Measurements from ENCODE around the gene ITSN1. TPM values are rescaled to one million over a fixed set of nuclear protein-coding genes. Genes with fewer than 3 reads are reported as not detected.

The ITSN1 gene
- total and polyA plus RNA-seq, 2 experiments from 2014 or later = 77.9 to 95.7 TPM

DNA sequence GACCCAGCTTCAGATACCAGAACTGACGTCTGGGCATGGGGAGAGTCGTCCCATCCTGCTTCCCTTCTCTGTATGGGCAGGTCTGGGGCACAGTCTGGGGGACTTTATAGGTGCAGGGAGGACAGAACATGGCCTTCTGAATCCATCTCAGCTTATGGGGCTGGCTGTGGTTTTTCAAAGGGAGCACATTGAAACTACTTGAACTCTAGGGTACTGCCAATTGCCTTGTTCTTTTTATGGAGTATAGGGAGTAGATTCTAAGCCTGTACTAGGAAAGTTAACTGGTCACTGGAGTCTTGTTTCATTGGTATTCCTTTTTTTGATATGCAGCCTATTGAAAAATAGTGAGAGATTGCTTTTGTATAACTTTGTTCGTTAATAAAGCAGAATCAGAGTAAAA lies 183.1 kb downstream of the ITSN1 start (continued):
- TF ChIP-seq, protein P1, sequence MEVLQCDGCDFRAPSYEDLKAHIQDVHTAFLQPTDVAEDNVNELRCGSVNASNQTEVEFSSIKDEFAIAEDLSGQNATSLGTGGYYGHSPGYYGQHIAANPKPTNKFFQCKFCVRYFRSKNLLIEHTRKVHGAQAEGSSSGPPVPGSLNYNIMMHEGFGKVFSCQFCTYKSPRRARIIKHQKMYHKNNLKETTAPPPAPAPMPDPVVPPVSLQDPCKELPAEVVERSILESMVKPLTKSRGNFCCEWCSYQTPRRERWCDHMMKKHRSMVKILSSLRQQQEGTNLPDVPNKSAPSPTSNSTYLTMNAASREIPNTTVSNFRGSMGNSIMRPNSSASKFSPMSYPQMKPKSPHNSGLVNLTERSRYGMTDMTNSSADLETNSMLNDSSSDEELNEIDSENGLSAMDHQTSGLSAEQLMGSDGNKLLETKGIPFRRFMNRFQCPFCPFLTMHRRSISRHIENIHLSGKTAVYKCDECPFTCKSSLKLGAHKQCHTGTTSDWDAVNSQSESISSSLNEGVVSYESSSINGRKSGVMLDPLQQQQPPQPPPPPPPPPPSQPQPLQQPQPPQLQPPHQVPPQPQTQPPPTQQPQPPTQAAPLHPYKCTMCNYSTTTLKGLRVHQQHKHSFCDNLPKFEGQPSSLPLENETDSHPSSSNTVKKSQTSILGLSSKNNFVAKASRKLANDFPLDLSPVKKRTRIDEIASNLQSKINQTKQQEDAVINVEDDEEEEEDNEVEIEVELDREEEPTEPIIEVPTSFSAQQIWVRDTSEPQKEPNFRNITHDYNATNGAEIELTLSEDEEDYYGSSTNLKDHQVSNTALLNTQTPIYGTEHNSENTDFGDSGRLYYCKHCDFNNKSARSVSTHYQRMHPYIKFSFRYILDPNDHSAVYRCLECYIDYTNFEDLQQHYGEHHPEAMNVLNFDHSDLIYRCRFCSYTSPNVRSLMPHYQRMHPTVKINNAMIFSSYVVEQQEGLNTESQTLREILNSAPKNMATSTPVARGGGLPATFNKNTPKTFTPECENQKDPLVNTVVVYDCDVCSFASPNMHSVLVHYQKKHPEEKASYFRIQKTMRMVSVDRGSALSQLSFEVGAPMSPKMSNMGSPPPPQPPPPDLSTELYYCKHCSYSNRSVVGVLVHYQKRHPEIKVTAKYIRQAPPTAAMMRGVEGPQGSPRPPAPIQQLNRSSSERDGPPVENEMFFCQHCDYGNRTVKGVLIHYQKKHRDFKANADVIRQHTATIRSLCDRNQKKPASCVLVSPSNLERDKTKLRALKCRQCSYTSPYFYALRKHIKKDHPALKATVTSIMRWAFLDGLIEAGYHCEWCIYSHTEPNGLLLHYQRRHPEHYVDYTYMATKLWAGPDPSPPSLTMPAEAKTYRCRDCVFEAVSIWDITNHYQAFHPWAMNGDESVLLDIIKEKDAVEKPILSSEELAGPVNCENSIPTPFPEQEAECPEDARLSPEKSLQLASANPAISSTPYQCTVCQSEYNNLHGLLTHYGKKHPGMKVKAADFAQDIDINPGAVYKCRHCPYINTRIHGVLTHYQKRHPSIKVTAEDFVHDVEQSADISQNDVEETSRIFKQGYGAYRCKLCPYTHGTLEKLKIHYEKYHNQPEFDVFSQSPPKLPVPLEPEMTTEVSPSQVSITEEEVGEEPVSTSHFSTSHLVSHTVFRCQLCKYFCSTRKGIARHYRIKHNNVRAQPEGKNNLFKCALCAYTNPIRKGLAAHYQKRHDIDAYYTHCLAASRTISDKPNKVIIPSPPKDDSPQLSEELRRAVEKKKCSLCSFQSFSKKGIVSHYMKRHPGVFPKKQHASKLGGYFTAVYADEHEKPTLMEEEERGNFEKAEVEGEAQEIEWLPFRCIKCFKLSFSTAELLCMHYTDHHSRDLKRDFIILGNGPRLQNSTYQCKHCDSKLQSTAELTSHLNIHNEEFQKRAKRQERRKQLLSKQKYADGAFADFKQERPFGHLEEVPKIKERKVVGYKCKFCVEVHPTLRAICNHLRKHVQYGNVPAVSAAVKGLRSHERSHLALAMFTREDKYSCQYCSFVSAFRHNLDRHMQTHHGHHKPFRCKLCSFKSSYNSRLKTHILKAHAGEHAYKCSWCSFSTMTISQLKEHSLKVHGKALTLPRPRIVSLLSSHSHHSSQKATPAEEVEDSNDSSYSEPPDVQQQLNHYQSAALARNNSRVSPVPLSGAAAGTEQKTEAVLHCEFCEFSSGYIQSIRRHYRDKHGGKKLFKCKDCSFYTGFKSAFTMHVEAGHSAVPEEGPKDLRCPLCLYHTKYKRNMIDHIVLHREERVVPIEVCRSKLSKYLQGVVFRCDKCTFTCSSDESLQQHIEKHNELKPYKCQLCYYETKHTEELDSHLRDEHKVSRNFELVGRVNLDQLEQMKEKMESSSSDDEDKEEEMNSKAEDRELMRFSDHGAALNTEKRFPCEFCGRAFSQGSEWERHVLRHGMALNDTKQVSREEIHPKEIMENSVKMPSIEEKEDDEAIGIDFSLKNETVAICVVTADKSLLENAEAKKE (CRISPR knock-in tag; IDR thresholded peaks at IDR 0.05) = no peak
- TF ChIP-seq, protein P2, sequence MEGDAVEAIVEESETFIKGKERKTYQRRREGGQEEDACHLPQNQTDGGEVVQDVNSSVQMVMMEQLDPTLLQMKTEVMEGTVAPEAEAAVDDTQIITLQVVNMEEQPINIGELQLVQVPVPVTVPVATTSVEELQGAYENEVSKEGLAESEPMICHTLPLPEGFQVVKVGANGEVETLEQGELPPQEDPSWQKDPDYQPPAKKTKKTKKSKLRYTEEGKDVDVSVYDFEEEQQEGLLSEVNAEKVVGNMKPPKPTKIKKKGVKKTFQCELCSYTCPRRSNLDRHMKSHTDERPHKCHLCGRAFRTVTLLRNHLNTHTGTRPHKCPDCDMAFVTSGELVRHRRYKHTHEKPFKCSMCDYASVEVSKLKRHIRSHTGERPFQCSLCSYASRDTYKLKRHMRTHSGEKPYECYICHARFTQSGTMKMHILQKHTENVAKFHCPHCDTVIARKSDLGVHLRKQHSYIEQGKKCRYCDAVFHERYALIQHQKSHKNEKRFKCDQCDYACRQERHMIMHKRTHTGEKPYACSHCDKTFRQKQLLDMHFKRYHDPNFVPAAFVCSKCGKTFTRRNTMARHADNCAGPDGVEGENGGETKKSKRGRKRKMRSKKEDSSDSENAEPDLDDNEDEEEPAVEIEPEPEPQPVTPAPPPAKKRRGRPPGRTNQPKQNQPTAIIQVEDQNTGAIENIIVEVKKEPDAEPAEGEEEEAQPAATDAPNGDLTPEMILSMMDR (conservative IDR thresholded peaks at IDR 0.05; ENCODE audit: low read depth in 2 of 2) = no peak
- no peak for TF ChIP-seq JUNB (IDR thresholded peaks at IDR 0.05; ENCODE audit: unreplicated experiment)
- TF ChIP-seq CREB1 (CRISPR knock-in tag; IDR thresholded peaks at IDR 0.05; ENCODE audit: low read depth) = no peak

DNA sequence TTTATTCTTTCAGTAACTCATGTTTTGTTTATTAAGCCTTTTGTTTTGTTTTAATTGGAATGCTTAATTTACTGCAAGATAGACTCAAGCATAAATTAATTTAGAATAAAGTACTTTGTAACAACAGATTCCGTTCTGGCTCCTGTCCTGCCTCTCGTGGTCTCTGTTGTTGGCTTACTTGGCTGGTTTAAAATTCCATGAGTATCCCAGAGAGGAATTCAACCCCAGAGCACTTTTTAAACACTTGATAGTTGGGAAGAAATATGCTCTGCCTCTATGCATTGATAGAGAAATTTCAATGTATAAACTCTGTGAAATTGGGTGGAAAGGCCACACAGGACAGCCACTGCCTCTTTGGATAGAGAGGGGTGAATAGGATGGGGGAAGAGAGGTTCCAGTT lies 183.6 kb downstream of the ITSN1 start:
- ATAC-seq (no peak), DNase-seq (ENCODE audit: low spot score) (no peak)
- peaks cover 4% of the 10 kb centered on the region; the same call in 1 of the 2 replicates for H3K36me3 ChIP-seq (ENCODE audit: insufficient read depth)
- no peaks in the 10 kb centered on the region for H3K4me1 ChIP-seq (ENCODE audit: insufficient read depth)
- Mint-ChIP-seq H3K27me3 (ENCODE audit: insufficient read depth, low read depth, poor library complexity) (no peaks in the 10 kb centered on the region), H3K9me3 (no peaks in the 10 kb centered on the region), H3K27ac (no peak overlapping the region), H3K4me3 (no peak overlapping the region), H3K36me3 (ENCODE audit: low read depth) (peaks cover 14% of the 10 kb centered on the region), H3K4me1 (peaks cover 2% of the 10 kb centered on the region; the same call in 1 of the 3 replicates)
- no peak overlapping the region for H3K4me2 ChIP-seq
- no peak overlapping the region for H2AFZ ChIP-seq
- no peaks in the 10 kb centered on the region for H3K27me3 ChIP-seq (ENCODE audit: insufficient read depth)
- no peaks in the 10 kb centered on the region for H3K9me2 ChIP-seq (ENCODE audit: insufficient read depth)
- 0 out of 2 replicates have a peak, but pooled peaks cover 6% of the 10 kb centered on the region for H3F3A ChIP-seq (replicated peaks; ENCODE audit: low read depth)
- 0 out of 2 replicates have a peak, but pooled peaks cover 3% of the 10 kb centered on the region for H4K20me1 ChIP-seq (replicated peaks; ENCODE audit: insufficient read depth)
- no peak overlapping the region for H3K27ac ChIP-seq (ENCODE audit: low read depth)
- H3K79me2 ChIP-seq (replicated peaks; ENCODE audit: insufficient read depth) = no peaks in the 10 kb centered on the region
- H3K4me3 ChIP-seq = no peak overlapping the region
- TF ChIP-seq ZNF114 (CRISPR knock-in tag; IDR thresholded peaks at IDR 0.05) = no peak
- no peak for TF ChIP-seq POLR2AphosphoS5 (IDR thresholded peaks at IDR 0.05; ENCODE audit: low read depth)
- no peak for TF ChIP-seq EZH2 (IDR thresholded peaks at IDR 0.05; ENCODE audit: low read depth, unreplicated experiment)
- TF ChIP-seq, protein P3, sequence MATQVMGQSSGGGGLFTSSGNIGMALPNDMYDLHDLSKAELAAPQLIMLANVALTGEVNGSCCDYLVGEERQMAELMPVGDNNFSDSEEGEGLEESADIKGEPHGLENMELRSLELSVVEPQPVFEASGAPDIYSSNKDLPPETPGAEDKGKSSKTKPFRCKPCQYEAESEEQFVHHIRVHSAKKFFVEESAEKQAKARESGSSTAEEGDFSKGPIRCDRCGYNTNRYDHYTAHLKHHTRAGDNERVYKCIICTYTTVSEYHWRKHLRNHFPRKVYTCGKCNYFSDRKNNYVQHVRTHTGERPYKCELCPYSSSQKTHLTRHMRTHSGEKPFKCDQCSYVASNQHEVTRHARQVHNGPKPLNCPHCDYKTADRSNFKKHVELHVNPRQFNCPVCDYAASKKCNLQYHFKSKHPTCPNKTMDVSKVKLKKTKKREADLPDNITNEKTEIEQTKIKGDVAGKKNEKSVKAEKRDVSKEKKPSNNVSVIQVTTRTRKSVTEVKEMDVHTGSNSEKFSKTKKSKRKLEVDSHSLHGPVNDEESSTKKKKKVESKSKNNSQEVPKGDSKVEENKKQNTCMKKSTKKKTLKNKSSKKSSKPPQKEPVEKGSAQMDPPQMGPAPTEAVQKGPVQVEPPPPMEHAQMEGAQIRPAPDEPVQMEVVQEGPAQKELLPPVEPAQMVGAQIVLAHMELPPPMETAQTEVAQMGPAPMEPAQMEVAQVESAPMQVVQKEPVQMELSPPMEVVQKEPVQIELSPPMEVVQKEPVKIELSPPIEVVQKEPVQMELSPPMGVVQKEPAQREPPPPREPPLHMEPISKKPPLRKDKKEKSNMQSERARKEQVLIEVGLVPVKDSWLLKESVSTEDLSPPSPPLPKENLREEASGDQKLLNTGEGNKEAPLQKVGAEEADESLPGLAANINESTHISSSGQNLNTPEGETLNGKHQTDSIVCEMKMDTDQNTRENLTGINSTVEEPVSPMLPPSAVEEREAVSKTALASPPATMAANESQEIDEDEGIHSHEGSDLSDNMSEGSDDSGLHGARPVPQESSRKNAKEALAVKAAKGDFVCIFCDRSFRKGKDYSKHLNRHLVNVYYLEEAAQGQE (IDR thresholded peaks at IDR 0.05; ENCODE audit: unreplicated experiment) = no peak
- no peak for TF ChIP-seq STAT1 (IDR thresholded peaks at IDR 0.05; ENCODE audit: unreplicated experiment)
- TF ChIP-seq EZH2phosphoT487 (IDR thresholded peaks at IDR 0.05; ENCODE audit: unreplicated experiment) = no peak
- TF ChIP-seq, protein P4, sequence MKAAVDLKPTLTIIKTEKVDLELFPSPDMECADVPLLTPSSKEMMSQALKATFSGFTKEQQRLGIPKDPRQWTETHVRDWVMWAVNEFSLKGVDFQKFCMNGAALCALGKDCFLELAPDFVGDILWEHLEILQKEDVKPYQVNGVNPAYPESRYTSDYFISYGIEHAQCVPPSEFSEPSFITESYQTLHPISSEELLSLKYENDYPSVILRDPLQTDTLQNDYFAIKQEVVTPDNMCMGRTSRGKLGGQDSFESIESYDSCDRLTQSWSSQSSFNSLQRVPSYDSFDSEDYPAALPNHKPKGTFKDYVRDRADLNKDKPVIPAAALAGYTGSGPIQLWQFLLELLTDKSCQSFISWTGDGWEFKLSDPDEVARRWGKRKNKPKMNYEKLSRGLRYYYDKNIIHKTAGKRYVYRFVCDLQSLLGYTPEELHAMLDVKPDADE (IDR thresholded peaks at IDR 0.05) = no peak
- TF ChIP-seq JUNB (IDR thresholded peaks at IDR 0.05; ENCODE audit: unreplicated experiment) = no peak
